ENCODE results near the gene PRSS12. TPM values are rescaled to one million over a fixed set of nuclear protein-coding genes. Genes with fewer than 3 reads are reported as not detected.
"Not testable (repeated sequence)": the region's sequence is repeated elsewhere in the genome, so short reads cannot be mapped to it uniquely, and the experiment has no call there.

The PRSS12 gene
- total and polyA plus RNA-seq, 2 donors (not counting 3 experiments of a cell fraction or from before 2014, with no cell fraction given): 0.22 to 0.55 TPM

DNA sequence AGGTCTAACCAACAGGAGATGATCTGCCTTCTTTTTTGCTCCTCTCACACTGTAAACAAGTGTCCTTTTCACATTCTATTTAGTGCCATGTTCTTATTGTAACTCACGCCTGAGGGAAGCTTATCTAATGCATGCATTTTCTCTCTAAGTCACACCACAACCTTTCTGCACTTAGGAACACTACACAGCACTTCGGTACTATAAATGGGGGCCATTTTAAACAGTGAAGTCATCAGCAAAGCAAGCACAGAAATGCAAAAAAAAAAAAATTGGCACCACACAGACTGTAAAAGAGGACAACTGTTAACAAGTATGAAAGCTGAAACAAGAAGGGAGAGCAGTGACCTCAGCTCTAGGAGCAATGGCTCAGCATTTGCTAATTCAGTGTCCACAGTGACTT lies 45.2 kb downstream of the PRSS12 start:
- dilution Hi-C loops (cut with MboI; ENCODE audit: extremely low pct_ligation_motif_present, low sequenced_read_pairs) (no loop called here), intact Hi-C loops (cut with micrococcal nuclease) (no loop called here)
- Histone ChIP-seq H3K36me3 (ENCODE audit: control insufficient read depth in 2 of 2, extremely low read depth in 1 of 2, insufficient read depth in 2 of 2, low read length in 2 of 2) (no peaks in the 10 kb centered on the region), H2AFZ (ENCODE audit: low read depth, low read length) (no peak overlapping the region), H3K9me3 (replicated peaks; ENCODE audit: control insufficient read depth, insufficient read depth, low read length) (no peaks in the 10 kb centered on the region), H3K9ac (replicated peaks; ENCODE audit: extremely low read depth, insufficient read depth, low read length) (no peak overlapping the region), H4K20me1 (replicated peaks; ENCODE audit: control insufficient read depth, extremely low read depth, insufficient read depth, low read length) (no peaks in the 10 kb centered on the region), H3K27me3 (ENCODE audit: control insufficient read depth in 2 of 2, insufficient read depth in 2 of 2, low read length in 2 of 2) (no peaks in the 10 kb centered on the region), H3K79me2 (ENCODE audit: control insufficient read depth, insufficient read depth, low read length) (no peaks in the 10 kb centered on the region), H3K27ac (ENCODE audit: insufficient read depth, low read depth, low read length) (no peak overlapping the region), H3K4me3 (replicated peaks in 1 of 3; ENCODE audit: insufficient read depth in 1 of 3, low read depth in 1 of 3, low read length in 3 of 3) (no peak overlapping the region), H3K4me1 (ENCODE audit: control insufficient read depth, extremely low read depth, insufficient read depth, low read length) (no peaks in the 10 kb centered on the region), H3K4me2 (ENCODE audit: insufficient read depth, low read length) (no peak overlapping the region), H3K9me1 (replicated peaks; ENCODE audit: control insufficient read depth, extremely low read depth, insufficient read depth, low read length) (no peaks in the 10 kb centered on the region)
- TF ChIP-seq POLR2A (IDR thresholded peaks at IDR 0.05; ENCODE audit: low read depth, low read length) (no peak), JUN (IDR thresholded peaks at IDR 0.05; ENCODE audit: borderline replicate concordance, insufficient read depth, insufficient read length, low read depth) (no peak), GATA2 (IDR thresholded peaks at IDR 0.05; ENCODE audit: insufficient read depth, insufficient read length, low read depth, low read length) (no peak), POLR2AphosphoS5 (IDR thresholded peaks at IDR 0.05; ENCODE audit: insufficient read depth, low read depth, low read length) (no peak), EZH2 (IDR thresholded peaks at IDR 0.05; ENCODE audit: borderline replicate concordance, low read depth, low read length, severe bottlenecking) (no peak)
- TF ChIP-seq, protein P1, sequence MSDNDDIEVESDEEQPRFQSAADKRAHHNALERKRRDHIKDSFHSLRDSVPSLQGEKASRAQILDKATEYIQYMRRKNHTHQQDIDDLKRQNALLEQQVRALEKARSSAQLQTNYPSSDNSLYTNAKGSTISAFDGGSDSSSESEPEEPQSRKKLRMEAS (IDR thresholded peaks at IDR 0.05; ENCODE audit: insufficient read depth, insufficient read length): no peak
- TF ChIP-seq, protein P2, sequence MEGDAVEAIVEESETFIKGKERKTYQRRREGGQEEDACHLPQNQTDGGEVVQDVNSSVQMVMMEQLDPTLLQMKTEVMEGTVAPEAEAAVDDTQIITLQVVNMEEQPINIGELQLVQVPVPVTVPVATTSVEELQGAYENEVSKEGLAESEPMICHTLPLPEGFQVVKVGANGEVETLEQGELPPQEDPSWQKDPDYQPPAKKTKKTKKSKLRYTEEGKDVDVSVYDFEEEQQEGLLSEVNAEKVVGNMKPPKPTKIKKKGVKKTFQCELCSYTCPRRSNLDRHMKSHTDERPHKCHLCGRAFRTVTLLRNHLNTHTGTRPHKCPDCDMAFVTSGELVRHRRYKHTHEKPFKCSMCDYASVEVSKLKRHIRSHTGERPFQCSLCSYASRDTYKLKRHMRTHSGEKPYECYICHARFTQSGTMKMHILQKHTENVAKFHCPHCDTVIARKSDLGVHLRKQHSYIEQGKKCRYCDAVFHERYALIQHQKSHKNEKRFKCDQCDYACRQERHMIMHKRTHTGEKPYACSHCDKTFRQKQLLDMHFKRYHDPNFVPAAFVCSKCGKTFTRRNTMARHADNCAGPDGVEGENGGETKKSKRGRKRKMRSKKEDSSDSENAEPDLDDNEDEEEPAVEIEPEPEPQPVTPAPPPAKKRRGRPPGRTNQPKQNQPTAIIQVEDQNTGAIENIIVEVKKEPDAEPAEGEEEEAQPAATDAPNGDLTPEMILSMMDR (IDR thresholded peaks at IDR 0.05; ENCODE audit: extremely low read depth in 1 of 2, insufficient read depth in 1 of 2, low read depth in 1 of 2, low read length in 2 of 2): no peak
- ChIA-PET POLR2A (no interaction called here), CTCF (no interaction called here)
- BruUV-seq (replicated peaks): no TSS peak
- DNase-seq (ENCODE audit: low read depth, low spot score): no peak
- peak; percentile 15 for FAIRE-seq

DNA sequence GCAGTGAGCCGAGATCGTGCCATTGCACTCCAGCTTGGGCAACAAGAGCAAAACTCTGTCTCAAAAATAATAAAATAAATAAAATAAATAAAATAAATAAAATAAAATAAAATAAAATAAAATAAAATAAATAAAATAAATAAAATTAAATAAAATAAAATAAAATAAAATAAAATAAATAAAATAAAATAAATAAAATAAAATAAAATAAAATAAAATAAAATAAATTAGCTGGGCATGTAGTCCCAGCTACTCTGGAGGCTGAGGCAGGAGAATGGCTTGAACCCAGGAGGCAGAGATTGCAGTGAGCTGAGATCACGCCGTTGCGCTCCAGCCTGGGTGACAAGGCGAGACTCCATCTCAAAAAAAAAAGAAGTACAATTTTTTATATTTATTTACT lies 53.2 kb downstream of the PRSS12 start:
- H4K20me1 ChIP-seq (replicated peaks; ENCODE audit: control insufficient read depth, extremely low read depth, insufficient read depth, low read length); H3K4me1 ChIP-seq (ENCODE audit: control insufficient read depth, extremely low read depth, insufficient read depth, low read length); H3K9ac ChIP-seq (replicated peaks; ENCODE audit: extremely low read depth, insufficient read depth, low read length); DNase-seq (ENCODE audit: low read depth, low spot score); H3K27ac ChIP-seq (ENCODE audit: insufficient read depth, low read depth, low read length); dilution Hi-C loops (cut with MboI; ENCODE audit: extremely low pct_ligation_motif_present, low sequenced_read_pairs); H3K4me3 ChIP-seq (replicated peaks in 1 of 3; ENCODE audit: insufficient read depth in 1 of 3, low read depth in 1 of 3, low read length in 3 of 3); H3K9me1 ChIP-seq (replicated peaks; ENCODE audit: control insufficient read depth, extremely low read depth, insufficient read depth, low read length); CTCF ChIA-PET; H3K4me2 ChIP-seq (ENCODE audit: insufficient read depth, low read length); BruUV-seq (replicated peaks); H3K9me3 ChIP-seq (replicated peaks; ENCODE audit: control insufficient read depth, insufficient read depth, low read length); H3K79me2 ChIP-seq (ENCODE audit: control insufficient read depth, insufficient read depth, low read length); H2AFZ ChIP-seq (ENCODE audit: low read depth, low read length); H3K27me3 ChIP-seq (ENCODE audit: control insufficient read depth in 2 of 2, insufficient read depth in 2 of 2, low read length in 2 of 2); intact Hi-C loops (cut with micrococcal nuclease); FAIRE-seq; H3K36me3 ChIP-seq (ENCODE audit: control insufficient read depth in 2 of 2, extremely low read depth in 1 of 2, insufficient read depth in 2 of 2, low read length in 2 of 2): not testable (repeated sequence)
- POLR2A ChIA-PET: interaction anchor here (0.7 kb wide), 1 partner anchor 412 kb away, joined by 4 read pairs; no protein-coding TSS in a partner anchor

Data from endothelial cell of umbilical vein (primary cell).